Renal cortical epithelial cell (primary cell): ENCODE results near the gene KIF15. TPM values are rescaled to one million over a fixed set of nuclear protein-coding genes. Genes with fewer than 3 reads are reported as not detected.

ENCODE experiments used
- DNase-seq: peaks from one replicate; pipeline ENCODE4 v3.0.0-alpha.2; 2011; ENCODE audit warnings: low read depth
- total RNA-seq: library from RNA; depleted of rRNA; stranded (reverse); fragments of >200 nt; gene quantifications from 2 replicates; pipeline ENCODE4 v1.2.3, GENCODE V29; 2014

Gene KIF15
- total RNA-seq, 1 donor from 2014 or later, result 1.6 TPM

- no peak for DNase-seq
These were observed 121.8 kb downstream of the KIF15 start for GRCh38 chr3:44883213-44883955.

DNA sequence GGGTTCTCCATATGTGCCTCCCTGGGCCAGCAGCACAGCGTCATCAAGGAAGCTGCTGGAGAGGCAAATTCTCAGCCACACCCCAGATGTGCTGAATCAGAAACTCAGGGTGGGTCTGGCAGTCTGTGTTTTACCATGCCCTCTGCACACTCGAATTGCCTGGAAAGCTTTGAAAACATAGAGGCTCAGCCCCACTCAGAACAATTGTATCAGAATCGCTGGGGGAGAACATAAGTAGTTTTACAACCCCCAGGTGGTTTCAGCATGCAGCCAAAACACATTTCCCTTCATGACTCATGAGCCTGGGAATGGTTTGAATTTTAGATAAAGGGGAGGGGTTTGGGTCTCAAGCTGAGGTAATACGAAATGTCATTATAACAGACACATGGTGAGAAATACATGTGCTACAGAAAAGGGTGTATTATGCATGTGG is 122.4 kb downstream of the KIF15 start:
- peak; percentile 99 for DNase-seq

DNA sequence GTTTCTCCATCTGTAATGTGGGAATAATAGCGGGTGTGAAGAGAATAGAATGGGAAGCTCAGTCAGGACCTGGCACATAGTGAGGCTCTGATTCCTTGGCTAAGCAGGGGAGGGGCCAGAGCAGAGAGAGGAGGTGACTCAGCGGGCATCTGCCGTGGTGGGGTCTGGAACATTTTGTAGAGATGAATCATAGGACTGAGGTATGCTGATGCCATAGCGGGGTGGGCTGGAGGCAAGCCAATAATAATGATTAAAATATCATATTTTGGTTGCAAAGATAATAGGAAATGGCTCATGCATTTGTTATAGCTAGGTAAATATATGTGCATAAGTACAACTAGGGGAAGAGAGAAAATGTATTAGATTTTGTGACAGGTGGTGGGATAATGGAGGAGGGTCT is 124.0 kb downstream of the KIF15 start:
- peak; percentile 91 for DNase-seq

DNA sequence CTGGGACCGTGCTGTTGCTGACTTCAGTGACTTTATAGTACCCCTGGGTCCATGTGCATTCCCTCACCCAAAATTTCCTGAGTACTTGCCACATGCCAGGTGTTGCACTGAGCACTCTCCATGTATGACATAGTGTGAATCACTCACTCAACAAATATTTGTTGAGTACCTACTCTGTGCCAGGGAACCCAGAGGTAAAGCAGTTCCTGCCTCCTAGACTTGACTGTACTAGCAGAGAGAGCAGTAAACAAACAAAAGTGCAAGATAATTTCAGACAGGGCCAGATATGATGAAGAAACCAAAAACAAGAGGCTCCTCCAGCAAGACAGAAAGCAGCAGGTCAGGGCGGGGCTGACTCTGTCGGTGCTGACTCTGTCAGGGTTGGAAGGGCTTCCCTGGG is 125.0 kb downstream of the KIF15 start:
- DNase-seq, result peak; percentile 57

DNA sequence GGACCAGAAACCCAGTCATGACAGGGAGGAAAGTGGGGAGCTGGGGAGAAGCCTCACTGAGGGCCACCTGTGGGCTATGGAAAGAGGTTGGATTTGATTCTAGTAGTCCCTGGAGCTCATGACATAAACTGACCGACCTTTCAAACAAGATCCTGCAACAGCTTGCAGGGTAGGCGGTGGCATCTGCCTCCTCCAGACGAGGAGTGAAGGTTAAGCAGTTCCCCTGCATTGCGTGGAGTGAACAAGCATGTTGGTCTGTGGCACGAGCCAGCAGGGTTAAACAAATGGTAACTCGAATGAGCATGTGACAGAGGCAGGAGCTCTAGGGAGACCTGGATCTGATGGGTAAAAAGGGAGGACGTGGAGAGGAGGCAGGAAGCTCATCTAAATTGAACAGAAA is 125.5 kb downstream of the KIF15 start:
- no peak for DNase-seq

GRCh38 chr3:44890258-44890657 is 128.7 kb downstream of the KIF15 start:
- no peak for DNase-seq

DNA sequence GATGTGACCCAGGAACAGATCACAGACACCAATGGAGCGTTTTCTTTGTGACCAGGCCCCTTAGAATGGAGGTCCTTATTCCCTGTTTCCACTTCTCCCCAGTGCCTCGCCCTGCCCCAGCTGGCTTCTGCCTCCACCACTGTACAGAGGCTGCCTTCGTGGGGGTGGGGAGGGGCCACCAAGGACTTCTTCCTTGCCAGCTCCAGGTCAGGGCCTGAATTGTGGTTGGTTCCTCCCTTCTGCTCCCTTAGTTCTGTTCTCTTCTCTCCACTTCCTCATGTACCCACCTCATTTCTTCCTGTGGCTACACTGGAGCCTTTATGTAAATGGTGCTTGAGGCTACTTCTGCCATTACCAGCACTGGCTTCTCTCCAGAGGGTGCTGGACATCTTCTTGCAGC is 129.3 kb downstream of the KIF15 start:
- no peak for DNase-seq

- DNase-seq, result no peak
These were observed 131.1 kb downstream of the KIF15 start for GRCh38 chr3:44892689-44893088.

DNA sequence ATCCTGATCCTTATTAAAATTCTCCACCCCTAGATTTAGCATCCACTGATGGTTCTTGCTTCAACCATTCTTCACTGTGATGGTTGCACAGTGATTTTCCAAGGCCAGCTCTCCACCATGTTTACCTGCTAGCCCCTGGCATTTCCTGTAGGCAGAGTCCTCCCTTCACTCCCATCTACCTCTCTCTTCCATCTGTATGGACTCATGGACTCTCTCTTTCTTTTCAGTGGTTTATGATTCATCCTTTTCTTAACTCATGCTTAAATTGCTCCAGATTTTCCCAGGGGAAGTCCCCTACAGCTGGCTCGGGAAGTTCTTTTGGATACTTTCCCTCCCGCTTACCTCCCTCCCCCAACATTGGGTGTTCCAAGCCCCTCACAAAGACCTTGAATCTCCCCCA is 131.5 kb downstream of the KIF15 start:
- DNase-seq, result peak; percentile 84

- DNase-seq, result no peak
These were observed 132.9 kb downstream of the KIF15 start for GRCh38 chr3:44894485-44894884.

- DNase-seq, result no peak
These were observed 134.8 kb downstream of the KIF15 start for GRCh38 chr3:44896440-44896839.

DNA sequence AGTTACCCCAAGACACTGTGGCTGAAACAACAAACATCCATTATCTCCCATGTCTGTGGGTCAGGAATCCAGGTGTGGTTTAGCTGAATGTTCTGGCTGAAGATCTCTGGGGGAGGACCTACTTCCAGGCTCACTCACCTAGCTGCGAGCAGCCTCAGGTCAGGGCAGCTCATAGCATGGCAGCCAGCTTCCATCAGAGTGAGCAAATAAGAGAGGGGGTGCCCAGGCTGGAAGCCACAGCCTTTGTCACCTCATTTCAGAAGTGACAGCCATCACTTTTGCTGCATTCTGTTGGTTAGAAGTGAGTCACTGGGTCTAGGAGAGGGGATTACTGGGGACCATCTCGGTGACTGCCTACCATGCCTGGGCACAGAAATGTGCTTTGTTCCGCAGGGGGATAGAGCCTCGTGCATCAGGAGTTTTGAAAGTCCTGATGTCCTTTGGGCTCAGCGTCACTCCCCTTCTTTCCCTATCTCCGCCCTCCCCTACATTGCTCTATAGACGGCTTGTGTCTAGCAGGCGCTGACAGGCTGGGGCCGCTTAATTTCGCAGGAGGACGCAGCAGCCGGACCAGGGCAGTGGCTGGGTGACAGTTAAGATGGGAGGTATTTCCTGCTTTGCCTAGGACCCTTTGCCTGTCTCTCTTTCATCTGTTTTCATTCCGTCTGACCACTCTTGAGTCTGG is 138.2 kb downstream of the KIF15 start:
- DNase-seq, result no peak

DNA sequence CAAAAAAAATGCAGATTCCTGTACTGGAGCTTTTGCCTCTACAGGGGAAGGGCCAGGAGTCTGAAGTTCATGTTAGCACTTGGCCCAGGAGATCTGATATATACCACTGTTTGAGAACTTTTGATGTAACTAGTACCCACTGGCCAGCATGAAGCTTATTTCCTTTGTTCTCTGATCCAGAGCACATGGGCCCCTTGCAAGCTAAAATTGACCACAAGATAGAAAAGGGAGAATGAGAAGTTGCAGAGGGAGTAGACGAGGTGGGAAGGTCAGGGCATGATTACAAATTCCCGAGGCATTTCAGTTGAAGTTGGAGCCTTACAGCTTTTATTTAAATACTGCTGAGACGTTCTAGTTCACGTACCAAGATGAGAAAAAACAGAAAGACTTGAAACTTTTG is 141.0 kb downstream of the KIF15 start:
- no peak for DNase-seq

Other genes starting within 250 kb of the KIF15 start
- 3.3 and 12.2 TPM in 2 replicates for gene ZKSCAN7, start 206.6 kb upstream of the KIF15 start, total RNA-seq
- 1.4 and 5.4 TPM in 2 replicates for gene ZNF660, start 176.8 kb upstream of the KIF15 start, total RNA-seq
- 12.3 and 33.1 TPM in 2 replicates for gene ZNF197, start 136.8 kb upstream of the KIF15 start, total RNA-seq
- 26.4 and 28.0 TPM in 2 replicates for gene ZNF35, start 113.1 kb upstream of the KIF15 start, total RNA-seq
- gene ZNF502, start 49.1 kb upstream of the KIF15 start, total RNA-seq, result 6.1 and 7.2 TPM in 2 replicates
- gene ZNF501, start 32.2 kb upstream of the KIF15 start, total RNA-seq, result 1.2 and 5.3 TPM in 2 replicates
- gene KIAA1143, start 175 bp upstream of the KIF15 start, total RNA-seq, result 24.0 and 33.4 TPM in 2 replicates
- 14.3 and 16.5 TPM in 2 replicates for gene TMEM42, start 100.1 kb downstream of the KIF15 start, total RNA-seq
- gene TGM4, start 112.8 kb downstream of the KIF15 start, total RNA-seq, result 0.30 and 0.35 TPM in 2 replicates
- gene ZDHHC3, start 214.4 kb downstream of the KIF15 start, total RNA-seq, result 59.9 and 81.4 TPM in 2 replicates
- gene EXOSC7, start 214.4 kb downstream of the KIF15 start, total RNA-seq, result 59.4 and 63.9 TPM in 2 replicates